Panc1 (cell line): ENCODE data around the gene UBAC2. TPM values are rescaled to one million over a fixed set of nuclear protein-coding genes. Genes with fewer than 3 reads are reported as not detected.

ENCODE experiments used
- ATAC-seq: fragments of 200-7000 bp; cut with Tn5 transposase; 2 replicates; pipeline ENCODE4 v1.9.1; 2020; ENCODE audit warnings: mild to moderate bottlenecking, moderate library complexity
- BruUV-seq: library from RNA; stranded (reverse); fragments of 400-500 nt; replicated peaks from 2 replicates; lab custom pipeline; 2021; lab: Mats Ljungman, UMichigan
- CTCF ChIA-PET: fragments of 300-600 bp; sonication (Branson Sonifier 250); formaldehyde crosslinking; loops from one replicate; lab custom pipeline; 2022; ENCODE audit warnings: antibody characterized with exemption; lab: Charles Lee
- POLR2A ChIA-PET: fragments of 300-600 bp; sonication (Branson Sonifier 250); formaldehyde crosslinking; loops from one replicate; lab custom pipeline; 2022; ENCODE audit warnings: antibody characterized with exemption; lab: Charles Lee
- DNase-seq: peaks from one replicate; pipeline ENCODE4 v3.0.0-alpha.2; 2010; ENCODE audit warnings: low read depth, low spot score
- H3K27ac ChIP-seq: 2 replicates; pipeline ENCODE4 v1.5.1; 2011; ENCODE audit warnings: mild to moderate bottlenecking, low read length, inconsistent platforms
- H3K27me3 ChIP-seq: fragments of 200-500 bp; sonication (Bioruptor generic); 2 replicates; pipeline ENCODE4 v1.6.0; 2014; ENCODE audit warnings: low read length, inconsistent platforms; ENCODE audit not compliant: control insufficient read depth, insufficient read depth
- H3K36me3 ChIP-seq: fragments of 200-500 bp; sonication (Bioruptor generic); 2 replicates; pipeline ENCODE4 v1.5.1; 2014; ENCODE audit warnings: inconsistent platforms, mild to moderate bottlenecking, low read length, moderate library complexity; ENCODE audit not compliant: control insufficient read depth, insufficient read depth
- H3K4me1 ChIP-seq: 2 replicates; pipeline ENCODE4 v1.5.1; 2011; ENCODE audit warnings: inconsistent platforms, mild to moderate bottlenecking, low read length, moderate library complexity; ENCODE audit not compliant: control insufficient read depth, insufficient read depth
- H3K4me3 ChIP-seq, 2 experiments: 2 replicates each; pipeline ENCODE4 v1.5.1; 2011 to 2012; ENCODE audit warnings: low read depth in 2 of 2, low read length in 2 of 2, mild to moderate bottlenecking in 2 of 2, inconsistent platforms in 1 of 2, moderate library complexity in 1 of 2
- H3K9me3 ChIP-seq: fragments of 200-500 bp; sonication (Bioruptor generic); 2 replicates; pipeline ENCODE4 v1.5.1; 2014; ENCODE audit warnings: low read depth, mild to moderate bottlenecking, inconsistent platforms, low read length, moderate library complexity; ENCODE audit not compliant: control insufficient read depth, insufficient read depth
- CTCF ChIP-seq: fragments of 450-650 bp; IDR thresholded peaks from 2 replicates; pipeline ENCODE4 v1.5.1; 2017; ENCODE audit warnings: mild to moderate bottlenecking
- POLR2AphosphoS5 ChIP-seq: IDR thresholded peaks from 2 replicates; pipeline ENCODE4 v1.6.1; 2012; ENCODE audit warnings: mild to moderate bottlenecking, low read depth, low read length, moderate library complexity
- REST ChIP-seq, 2 experiments: IDR thresholded peaks; 2 replicates each; pipeline ENCODE4 v1.6.1; 2011 to 2012; ENCODE audit warnings: low read depth in 2 of 2, control low read depth in 1 of 2, low read length in 1 of 2, mild to moderate bottlenecking in 1 of 2, moderate library complexity in 1 of 2; ENCODE audit not compliant: insufficient read depth in 1 of 2
- SIN3A ChIP-seq: IDR thresholded peaks from 2 replicates; pipeline ENCODE4 v1.6.1; 2012; ENCODE audit warnings: low read depth, mild to moderate bottlenecking, low read length, moderate library complexity, borderline replicate concordance; ENCODE audit not compliant: insufficient read depth
- TCF7L2 ChIP-seq: IDR thresholded peaks from 2 replicates; pipeline ENCODE4 v1.6.1; 2011; ENCODE audit warnings: mild to moderate bottlenecking, low read depth, low read length, inconsistent platforms
- in situ Hi-C: cut with HindIII; loops from 2 replicates; pipeline ENCODE4 v1.10.0; 2016; ENCODE audit warnings: low sequenced_read_pairs, low pct_unique_long_range_greater_than_20kb
- intact Hi-C: fragments of 100-400 bp; cut with micrococcal nuclease; formaldehyde crosslinking; loops from one replicate; pipeline ENCODE4 v1.10.0; 2022; ENCODE audit not compliant: unreplicated experiment
- total RNA-seq: library from RNA; stranded (reverse); gene quantifications from one replicate; pipeline ENCODE4 v1.2.1, GENCODE V29; 2021; ENCODE audit not compliant: unreplicated experiment

Gene UBAC2
- total RNA-seq, 1 experiment from 2014 or later, result 40.8 TPM

GRCh38 chr13:99314640-99315176 is 114.1 kb downstream of the UBAC2 start:
- ATAC-seq, result no peak
- BruUV-seq, result no TSS peak
- Histone ChIP-seq H3K4me1 (no peaks in the 10 kb centered on the region), H3K4me3 (no peak overlapping the region), H3K36me3 (no peaks in the 10 kb centered on the region), H3K27me3 (no peaks in the 10 kb centered on the region), H3K27ac (no peak overlapping the region), H3K9me3 (no peaks in the 10 kb centered on the region)
- ChIA-PET POLR2A (no interaction called here), CTCF (no interaction called here)
- TF ChIP-seq POLR2AphosphoS5 (no peak), SIN3A (no peak), TCF7L2 (no peak), REST (IDR thresholded peaks at IDR 0.05; ENCODE audit: insufficient read depth in 1 of 2, low read depth in 2 of 2, low read length in 1 of 2) (no peak)
- in situ Hi-C loops (no loop called here), intact Hi-C loops (no loop called here)
- no peak for DNase-seq

- intact Hi-C loops (no loop called here), in situ Hi-C loops (no loop called here)
- no peak overlapping the region for H3K27ac ChIP-seq
- ATAC-seq (no peak), DNase-seq (no peak)
- ChIA-PET CTCF (no interaction called here), POLR2A (no interaction called here)
- no peak overlapping the region for H3K4me3 ChIP-seq
- no peaks in the 10 kb centered on the region for H3K9me3 ChIP-seq
- H3K27me3 ChIP-seq, result no peaks in the 10 kb centered on the region
- TF ChIP-seq REST (IDR thresholded peaks at IDR 0.05; ENCODE audit: insufficient read depth in 1 of 2, low read depth in 2 of 2, low read length in 1 of 2) (no peak), SIN3A (no peak), TCF7L2 (no peak), CTCF (no peak), POLR2AphosphoS5 (no peak)
- no peaks in the 10 kb centered on the region for H3K4me1 ChIP-seq
- BruUV-seq, result no TSS peak
- H3K36me3 ChIP-seq, result no peaks in the 10 kb centered on the region
Measured at GRCh38 chr13:99315186-99315585, 114.5 kb downstream of the UBAC2 start.
